Left ventricle myocardium superior (tissue), 1 donor: ENCODE results near the gene NAA11. TPM values are rescaled to one million over a fixed set of nuclear protein-coding genes. Genes with fewer than 3 reads are reported as not detected.
A peak's percentile ranks its signal among the peaks of the same experiment; 100 is the strongest.
"Not testable (repeated sequence)": the region's sequence is repeated elsewhere in the genome, so short reads cannot be mapped to it uniquely, and the experiment has no call there.

Experiments
- ATAC-seq: fragments of 200-7000 bp; cut with Tn5 transposase; one replicate; pipeline ENCODE4 v1.9.1; 2020; ENCODE audit warnings: mild to moderate bottlenecking, moderate library complexity
- DNase-seq: peaks from one replicate; pipeline ENCODE4 v3.0.0-alpha.2; 2020
- intact Hi-C: fragments of 100-400 bp; cut with micrococcal nuclease; formaldehyde crosslinking; loops from one replicate; pipeline ENCODE4 v1.11.0; 2022
- total RNA-seq: library from RNA; stranded (reverse); fragmentation: NEBNext Ultra II Directional; extraction: Animal tissue kit (Norgen Biotek cat#: 25700); gene quantifications from one replicate; pipeline ENCODE4 v1.2.1, GENCODE V29; 2021
- donor health status: DM: no; HTN: yes; CAD: no; lungs with severe emphysema.

NAA11 gene
- total RNA-seq, 1 donor from 2014 or later = not detected

- intact Hi-C loops = no loop called here
- DNase-seq = no peak
- no peak for ATAC-seq
Observed at GRCh38 chr4:79315891-79316290, 10.0 kb downstream of the NAA11 start.

- ATAC-seq (no peak), DNase-seq (no peak)
- intact Hi-C loops = no loop called here
Observed at GRCh38 chr4:79311279-79311678, 14.6 kb downstream of the NAA11 start.

GRCh38 chr4:79308971-79309370 is 16.9 kb downstream of the NAA11 start:
- intact Hi-C loops = no loop called here
- ATAC-seq (no peak), DNase-seq (no peak)

- no peak for DNase-seq
- ATAC-seq = no peak
- intact Hi-C loops = no loop called here
Observed at GRCh38 chr4:79308137-79308536, 17.7 kb downstream of the NAA11 start.

- no peak for DNase-seq
- no peak for ATAC-seq
- intact Hi-C loops = no loop called here
Observed at GRCh38 chr4:79306795-79307194, 19.1 kb downstream of the NAA11 start.

- intact Hi-C loops = no loop called here
- no peak for ATAC-seq
- no peak for DNase-seq
Observed at GRCh38 chr4:79300280-79300679, 25.6 kb downstream of the NAA11 start.

GRCh38 chr4:79298484-79298883 is 27.4 kb downstream of the NAA11 start:
- ATAC-seq (no peak), DNase-seq (no peak)

GRCh38 chr4:79298027-79298426 is 27.8 kb downstream of the NAA11 start:
- ATAC-seq = no peak
- no peak for DNase-seq
- intact Hi-C loops = no loop called here

More at GRCh38 chr4:79298484-79298883, 27.4 kb downstream of the NAA11 start:
- intact Hi-C loops = no loop called here

GRCh38 chr4:79297479-79297878 is 28.4 kb downstream of the NAA11 start:
- ATAC-seq = no peak
- no peak for DNase-seq
- intact Hi-C loops = no loop called here

- DNase-seq (no peak), ATAC-seq (no peak)
- intact Hi-C loops = no loop called here
Observed at GRCh38 chr4:79296768-79297428, 29.0 kb downstream of the NAA11 start.

- intact Hi-C loops = no loop called here
- no peak for ATAC-seq
Observed at GRCh38 chr4:79295086-79295485, 30.8 kb downstream of the NAA11 start.

GRCh38 chr4:79294064-79294463 is 31.8 kb downstream of the NAA11 start:
- intact Hi-C loops = no loop called here
- no peak for ATAC-seq

More at GRCh38 chr4:79295086-79295485, 30.8 kb downstream of the NAA11 start:
- no peak for DNase-seq

GRCh38 chr4:79292008-79292407 is 33.9 kb downstream of the NAA11 start:
- intact Hi-C loops = no loop called here
- ATAC-seq (no peak), DNase-seq (no peak)

More at GRCh38 chr4:79294064-79294463, 31.8 kb downstream of the NAA11 start:
- DNase-seq = no peak

GRCh38 chr4:79290376-79290775 is 35.5 kb downstream of the NAA11 start:
- intact Hi-C loops = no loop called here
- DNase-seq = no peak
- no peak for ATAC-seq

- no peak for ATAC-seq
- intact Hi-C loops = no loop called here
- no peak for DNase-seq
Observed at GRCh38 chr4:79288185-79288584, 37.7 kb downstream of the NAA11 start.

GRCh38 chr4:79287718-79288117 is 38.1 kb downstream of the NAA11 start:
- intact Hi-C loops = no loop called here
- DNase-seq = no peak
- ATAC-seq = no peak

- DNase-seq (no peak), ATAC-seq (no peak)
- intact Hi-C loops = no loop called here
Observed at GRCh38 chr4:79287076-79287475, 38.8 kb downstream of the NAA11 start.

GRCh38 chr4:79281566-79282359 is 44.1 kb downstream of the NAA11 start:
- DNase-seq = no peak
- ATAC-seq = no peak
- intact Hi-C loops = no loop called here

GRCh38 chr4:79277467-79277866 is 48.4 kb downstream of the NAA11 start:
- intact Hi-C loops, ATAC-seq, DNase-seq: not testable (repeated sequence)

- DNase-seq = no peak
- peak; percentile 90 for ATAC-seq
Observed at GRCh38 chr4:79273915-79274314, 51.9 kb downstream of the NAA11 start.

GRCh38 chr4:79272761-79273160 is 53.1 kb downstream of the NAA11 start:
- intact Hi-C loops = no loop called here
- ATAC-seq = no peak
- DNase-seq = no peak

More at GRCh38 chr4:79273915-79274314, 51.9 kb downstream of the NAA11 start:
- intact Hi-C loops = no loop called here
